ENCODE measurements around the gene MKRN2. TPM values are rescaled to one million over a fixed set of nuclear protein-coding genes. Genes with fewer than 3 reads are reported as not detected.
A peak's percentile ranks its signal among the peaks of the same experiment; 100 is the strongest.

The MKRN2 gene
- total RNA-seq, 6 experiments from 2014 or later: 8.8 to 12.8 (median 10.9) TPM

GRCh38 chr3:12590096-12590495, 33.2 kb downstream of the MKRN2 start:
- Histone ChIP-seq H3K36me3 (peaks cover under 1 to 58% (median 22%) of the 10 kb centered on the region in 4 donors), H3K9me3 (no peaks in the 10 kb centered on the region), H3K27ac (no peak overlapping the region), H3K4me3 (no peak overlapping the region), H3K4me1 (peaks cover 0 to 4% (median 0%) of the 10 kb centered on the region in 4 donors), H3K27me3 (no peaks in the 10 kb centered on the region)
- intact Hi-C loops (cut with DNase I): no loop called here
- no CpG with 5 or more reads among the region's 4 CpGs for WGBS (ENCODE audit: insufficient coverage, low coverage, low lambda C conversion rate, missing lambda C conversion rate)
- DNase-seq: no peak
- ATAC-seq: peak in 3 of 4 donors; percentile 24 to 48 (median 37)
- no peak for TF ChIP-seq CTCF (IDR thresholded peaks at IDR 0.05)
- TF ChIP-seq POLR2A (IDR thresholded peaks at IDR 0.05): no peak

- no peaks in the 10 kb centered on the region for H3K27me3 ChIP-seq
- DNase-seq (no peak), ATAC-seq (no peak)
- H3K9me3 ChIP-seq: no peaks in the 10 kb centered on the region
- 97% methylated on average over 6 of the region's 6 CpGs for WGBS (ENCODE audit: insufficient coverage, low coverage, low lambda C conversion rate, missing lambda C conversion rate)
- peaks cover 0 to 4% (median 0%) of the 10 kb centered on the region in 4 donors for H3K4me1 ChIP-seq
- TF ChIP-seq CTCF (IDR thresholded peaks at IDR 0.05): no peak
- TF ChIP-seq POLR2A (IDR thresholded peaks at IDR 0.05): no peak
- H3K36me3 ChIP-seq: peaks cover 0 to 52% (median 20%) of the 10 kb centered on the region in 4 donors
- peak overlapping the region in 1 of 3 donors; percentile 15 for H3K27ac ChIP-seq
- intact Hi-C loops (cut with DNase I): no loop called here
- no peak overlapping the region for H3K4me3 ChIP-seq
Observed at GRCh38 chr3:12591456-12591855, 34.6 kb downstream of the MKRN2 start.

GRCh38 chr3:12591997-12592715, 35.3 kb downstream of the MKRN2 start:
- Histone ChIP-seq H3K36me3 (peaks cover 0 to 54% (median 22%) of the 10 kb centered on the region in 4 donors), H3K4me3 (no peak overlapping the region), H3K9me3 (no peaks in the 10 kb centered on the region), H3K4me1 (peaks cover 0 to 4% (median 0%) of the 10 kb centered on the region in 4 donors), H3K27me3 (no peaks in the 10 kb centered on the region), H3K27ac (peak overlapping the region in 1 of 3 donors; percentile 15)
- peak in 1 of 3 donors; percentile 41 for DNase-seq
- intact Hi-C loops (cut with DNase I): no loop called here
- WGBS (ENCODE audit: insufficient coverage, low coverage, low lambda C conversion rate, missing lambda C conversion rate): 56% methylated on average over 4 of the region's 4 CpGs
- TF ChIP-seq POLR2A (IDR thresholded peaks at IDR 0.05): no peak
- TF ChIP-seq CTCF (IDR thresholded peaks at IDR 0.05): no peak
- peak; percentile 42 to 88 (median 66) for ATAC-seq

- Histone ChIP-seq H3K4me1 (peaks cover 0 to 4% (median 0%) of the 10 kb centered on the region in 4 donors), H3K27ac (no peak overlapping the region), H3K4me3 (no peak overlapping the region), H3K9me3 (no peaks in the 10 kb centered on the region), H3K36me3 (peaks cover 0 to 49% (median 22%) of the 10 kb centered on the region in 4 donors), H3K27me3 (no peaks in the 10 kb centered on the region)
- ATAC-seq: no peak
- intact Hi-C loops (cut with DNase I): no loop called here
- no peak for DNase-seq
- WGBS (ENCODE audit: insufficient coverage, low coverage, low lambda C conversion rate, missing lambda C conversion rate): 88% methylated on average over 1 of the region's 3 CpGs
- TF ChIP-seq POLR2A (IDR thresholded peaks at IDR 0.05) (no peak), CTCF (IDR thresholded peaks at IDR 0.05) (no peak)
Observed at GRCh38 chr3:12593473-12593872, 36.6 kb downstream of the MKRN2 start.

Measured in right lobe of liver (tissue), 6 donors.